DOHH2 (cell line): ENCODE measurements around the gene ZFP3.

Source experiments
- EZH2phosphoT487 ChIP-seq: fragments of 200-600 bp; sonication (generic); IDR thresholded peaks from 2 replicates; pipeline ENCODE4 v1.6.1; 2017; ENCODE audit warnings: borderline replicate concordance, mild to moderate bottlenecking, antibody characterized with exemption, low read length, moderate library complexity, mixed read lengths
- TF ChIP-seq, protein P1 (sequence below): fragments of 200-600 bp; sonication (generic); IDR thresholded peaks from one replicate; pipeline ENCODE4 v1.5.1; 2014; ENCODE audit warnings: antibody characterized with exemption, mild to moderate bottlenecking, low read depth, low read length; ENCODE audit not compliant: poor library complexity, severe bottlenecking

DNA sequence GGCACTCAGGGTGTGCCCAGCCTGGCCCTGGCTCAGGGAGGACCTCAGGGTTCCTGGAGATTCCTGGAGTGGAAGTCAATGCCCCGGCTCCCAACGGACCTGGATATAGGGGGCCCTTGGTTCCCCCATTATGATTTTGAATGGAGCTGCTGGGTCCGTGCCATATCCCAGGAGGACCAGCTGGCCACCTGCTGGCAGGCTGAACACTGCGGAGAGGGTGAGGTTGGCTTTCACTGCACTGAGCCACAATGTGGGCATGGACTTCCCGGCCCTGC, 61.1 kb downstream of the ZFP3 start:
- TF ChIP-seq, protein P1, sequence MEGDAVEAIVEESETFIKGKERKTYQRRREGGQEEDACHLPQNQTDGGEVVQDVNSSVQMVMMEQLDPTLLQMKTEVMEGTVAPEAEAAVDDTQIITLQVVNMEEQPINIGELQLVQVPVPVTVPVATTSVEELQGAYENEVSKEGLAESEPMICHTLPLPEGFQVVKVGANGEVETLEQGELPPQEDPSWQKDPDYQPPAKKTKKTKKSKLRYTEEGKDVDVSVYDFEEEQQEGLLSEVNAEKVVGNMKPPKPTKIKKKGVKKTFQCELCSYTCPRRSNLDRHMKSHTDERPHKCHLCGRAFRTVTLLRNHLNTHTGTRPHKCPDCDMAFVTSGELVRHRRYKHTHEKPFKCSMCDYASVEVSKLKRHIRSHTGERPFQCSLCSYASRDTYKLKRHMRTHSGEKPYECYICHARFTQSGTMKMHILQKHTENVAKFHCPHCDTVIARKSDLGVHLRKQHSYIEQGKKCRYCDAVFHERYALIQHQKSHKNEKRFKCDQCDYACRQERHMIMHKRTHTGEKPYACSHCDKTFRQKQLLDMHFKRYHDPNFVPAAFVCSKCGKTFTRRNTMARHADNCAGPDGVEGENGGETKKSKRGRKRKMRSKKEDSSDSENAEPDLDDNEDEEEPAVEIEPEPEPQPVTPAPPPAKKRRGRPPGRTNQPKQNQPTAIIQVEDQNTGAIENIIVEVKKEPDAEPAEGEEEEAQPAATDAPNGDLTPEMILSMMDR, result no peak
- TF ChIP-seq EZH2phosphoT487, result no peak
